Tibial nerve (tissue), 4 donors: ENCODE results near the gene PFKFB4.
"Not testable (repeated sequence)": the region's sequence is repeated elsewhere in the genome, so short reads cannot be mapped to it uniquely, and the experiment has no call there.

Experiments
- CTCF ChIP-seq, 5 experiments: fragments of 200-600 bp in 3 of 5; fragments of 450-650 bp in 2 of 5; sonication (generic) in 3 of 5; IDR thresholded peaks; one replicate each; pipeline ENCODE4 v1.5.1; 2016 to 2019; ENCODE audit warnings: antibody characterized with exemption in 5 of 5, mild to moderate bottlenecking in 3 of 5, moderate library complexity in 2 of 5
- EP300 ChIP-seq, 2 donors: sonication (generic); formaldehyde crosslinking; IDR thresholded peaks; one replicate each; pipeline ENCODE4 v1.6.1; 2017; ENCODE audit warnings: antibody characterized with exemption in 2 of 2, mild to moderate bottlenecking in 1 of 2
- POLR2A ChIP-seq, 2 donors: fragments of 450-650 bp; IDR thresholded peaks; one replicate each; pipeline ENCODE4 v1.6.1; 2017; ENCODE audit warnings: antibody characterized with exemption in 2 of 2, mild to moderate bottlenecking in 2 of 2, moderate library complexity in 2 of 2

GRCh38 chr3:48480891-48481290, 75.7 kb downstream of the PFKFB4 start:
- TF ChIP-seq CTCF, POLR2A, EP300 (IDR thresholded peaks at IDR 0.05): not testable (repeated sequence)
